HCT116 (cell line): ENCODE measurements around the gene GALR2. TPM values are rescaled to one million over a fixed set of nuclear protein-coding genes. Genes with fewer than 3 reads are reported as not detected.

Experiments used
- ATAC-seq: fragments of 200-7000 bp; cut with Tn5 transposase; 2 replicates; pipeline ENCODE4 v1.9.1; 2020; ENCODE audit warnings: mild to moderate bottlenecking, moderate library complexity
- BruUV-seq: library from RNA; stranded (reverse); fragments of 400-500 nt; replicated peaks from 2 replicates; lab custom pipeline; 2021; lab: Mats Ljungman, UMichigan
- CTCF ChIA-PET: fragments of 300-600 bp; sonication (Branson Sonifier 250); formaldehyde crosslinking; loops from one replicate; lab custom pipeline; 2021; ENCODE audit warnings: antibody characterized with exemption; lab: Charles Lee
- POLR2A ChIA-PET: fragments of 300-600, 350-600 bp; sonication (Branson Sonifier 250); formaldehyde crosslinking; loops from one replicate; lab custom pipeline; 2021; ENCODE audit warnings: antibody characterized with exemption; lab: Charles Lee
- RAD21 ChIA-PET, 2 experiments: fragments of 300-600 bp; sonication (Branson Sonifier 250); formaldehyde crosslinking; loops; one replicate each; lab custom pipeline; 2023; ENCODE audit warnings: low total read pairs in 2 of 2; ENCODE audit not compliant: uncharacterized antibody in 2 of 2, unreplicated experiment in 2 of 2, low non-redundant PET in 1 of 2; lab: Charles Lee
- DNase-seq: peaks from one replicate; pipeline ENCODE4 v3.0.0-alpha.2; 2010; ENCODE audit warnings: low read depth, low spot score
- H2AFZ ChIP-seq: fragments of 200-600 bp; shearing (Covaris generic), sonication (generic); 2 replicates; pipeline ENCODE4 v1.6.1; 2017; ENCODE audit warnings: low read depth, mixed run types, mixed read lengths, antibody characterized with exemption, low read length; ENCODE audit not compliant: poor library complexity, severe bottlenecking
- H3K27ac ChIP-seq: 2 replicates; pipeline ENCODE4 v1.5.1; 2012; ENCODE audit warnings: low read depth, low read length
- H3K27me3 ChIP-seq: fragments of 200-600 bp; sonication (generic); 2 replicates; pipeline ENCODE4 v1.6.1; 2016; ENCODE audit warnings: mixed run types, low read length, mixed read lengths; ENCODE audit not compliant: insufficient read depth
- H3K36me3 ChIP-seq, 2 experiments: fragments of 200-500 bp in 1 of 2; fragments of 200-600 bp in 1 of 2; sonication (Bioruptor generic) in 1 of 2; sonication (generic) in 1 of 2; 2 replicates each; pipeline versions ENCODE4 v1.5.1 to v1.6.1; 2014 to 2016; ENCODE audit warnings: low read length in 2 of 2, inconsistent platforms in 1 of 2, mixed read lengths in 1 of 2, mixed run types in 1 of 2; ENCODE audit not compliant: insufficient read depth in 2 of 2, control insufficient read depth in 1 of 2
- H3K4me1 ChIP-seq, 2 experiments: fragments of 200-600 bp in 1 of 2; sonication (generic) in 1 of 2; 2 replicates each; pipeline versions ENCODE4 v1.5.1 to v1.6.1; 2012 to 2017; ENCODE audit warnings: low read length in 2 of 2, inconsistent platforms in 1 of 2, mild to moderate bottlenecking in 1 of 2, mixed read lengths in 1 of 2, mixed run types in 1 of 2, moderate library complexity in 1 of 2; ENCODE audit not compliant: insufficient read depth in 2 of 2, control insufficient read depth in 1 of 2
- H3K4me2 ChIP-seq: fragments of 200-600 bp; sonication (generic); 2 replicates; pipeline ENCODE4 v1.6.1; 2017; ENCODE audit warnings: mixed run types, low read length, mixed read lengths
- H3K4me3 ChIP-seq, 2 experiments: fragments of 200-600 bp in 1 of 2; sonication (generic) in 1 of 2; replicated peaks in 1 of 2; 2 replicates each; pipeline ENCODE4 v1.5.1; 2011 to 2016; ENCODE audit warnings: low read length in 2 of 2, control low read depth in 1 of 2, low read depth in 1 of 2, mild to moderate bottlenecking in 1 of 2, mixed read lengths in 1 of 2, mixed run types in 1 of 2
- H3K79me2 ChIP-seq: fragments of 200-600 bp; sonication (generic); 2 replicates; pipeline ENCODE4 v1.6.1; 2017; ENCODE audit warnings: mild to moderate bottlenecking, mixed run types, low read length, moderate library complexity, mixed read lengths; ENCODE audit not compliant: insufficient read depth
- H3K9ac ChIP-seq: fragments of 200-600 bp; sonication (generic); 2 replicates; pipeline ENCODE4 v1.6.1; 2016; ENCODE audit warnings: low read length, mixed read lengths
- H3K9me2 ChIP-seq: fragments of 200-600 bp; sonication (generic), shearing (Covaris generic); 2 replicates; pipeline ENCODE4 v1.6.1; 2017; ENCODE audit warnings: mixed run types, mild to moderate bottlenecking, moderate library complexity; ENCODE audit not compliant: insufficient read depth
- H3K9me3 ChIP-seq, 2 experiments: fragments of 200-500 bp in 1 of 2; fragments of 200-600 bp in 1 of 2; sonication (Bioruptor generic) in 1 of 2; sonication (generic) in 1 of 2; 2 replicates each; pipeline ENCODE4 v1.6.1; 2014 to 2017; ENCODE audit warnings: low read length in 2 of 2, mixed read lengths in 2 of 2, inconsistent platforms in 1 of 2, low read depth in 1 of 2, mild to moderate bottlenecking in 1 of 2, mixed run types in 1 of 2, moderate library complexity in 1 of 2; ENCODE audit not compliant: control insufficient read depth in 1 of 2, insufficient read depth in 1 of 2
- H4K20me1 ChIP-seq: fragments of 200-600 bp; sonication (generic), shearing (Covaris generic); 2 replicates; pipeline ENCODE4 v1.6.1; 2017; ENCODE audit warnings: mixed run types, mild to moderate bottlenecking, moderate library complexity; ENCODE audit not compliant: insufficient read depth
- CBX3 ChIP-seq: IDR thresholded peaks from 2 replicates; pipeline ENCODE4 v1.6.1; 2012; ENCODE audit warnings: low read depth
- CEBPB ChIP-seq: IDR thresholded peaks from 2 replicates; pipeline ENCODE4 v1.6.1; 2012; ENCODE audit warnings: low read depth
- EZH2 ChIP-seq: fragments of 200-600 bp; sonication (generic); IDR thresholded peaks from 2 replicates; pipeline ENCODE4 v1.6.1; 2017; ENCODE audit warnings: antibody characterized with exemption, mixed run types
- EZH2phosphoT487 ChIP-seq: fragments of 200-600 bp; IDR thresholded peaks from 2 replicates; pipeline ENCODE4 v1.6.1; 2018; ENCODE audit warnings: antibody characterized with exemption, borderline replicate concordance
- POLR2A ChIP-seq: IDR thresholded peaks from 2 replicates; pipeline ENCODE4 v1.7.0; 2011; ENCODE audit warnings: borderline replicate concordance; ENCODE audit not compliant: insufficient read depth, insufficient read length; ENCODE audit errors: extremely low read depth
- POLR2AphosphoS5 ChIP-seq: IDR thresholded peaks from 2 replicates; pipeline ENCODE4 v1.6.1; 2011; ENCODE audit warnings: mild to moderate bottlenecking, low read depth, low read length, moderate library complexity
- RAD21 ChIP-seq: IDR thresholded peaks from 2 replicates; pipeline ENCODE4 v1.6.1; 2012; ENCODE audit warnings: low read depth, mild to moderate bottlenecking
- ZNF274 ChIP-seq: fragments of 200-500 bp; sonication (Bioruptor generic); IDR thresholded peaks from 2 replicates; pipeline ENCODE4 v1.6.1; 2014; ENCODE audit warnings: mild to moderate bottlenecking, low read depth, low read length, inconsistent platforms
- intact Hi-C: fragments of 100-400 bp; cut with micrococcal nuclease; formaldehyde crosslinking; loops from 2 replicates; pipeline ENCODE4 v1.10.0; 2022
- total RNA-seq: library from RNA; stranded (reverse); gene quantifications from one replicate; pipeline ENCODE4 v1.2.1, GENCODE V29; 2021; ENCODE audit not compliant: unreplicated experiment
- TF ChIP-seq, protein P1 (sequence below): IDR thresholded peaks from 2 replicates; pipeline ENCODE4 v1.6.1; 2011; ENCODE audit warnings: mild to moderate bottlenecking, low read length, moderate library complexity; ENCODE audit not compliant: insufficient replicate concordance; ENCODE audit errors: extremely low read depth
- TF ChIP-seq, protein P2 (sequence below), 3 experiments: fragments of 200-600 bp in 1 of 3; sonication (generic) in 1 of 3; IDR thresholded peaks in 2 of 3; conservative IDR thresholded peaks in 1 of 3; 2 replicates each; pipeline ENCODE4 v1.5.1; 2012 to 2017; ENCODE audit warnings: low read depth in 2 of 3, low read length in 2 of 3, antibody characterized with exemption in 1 of 3, borderline replicate concordance in 1 of 3, control low read depth in 1 of 3, mild to moderate bottlenecking in 1 of 3, mixed read lengths in 1 of 3, mixed run types in 1 of 3, moderate library complexity in 1 of 3; ENCODE audit not compliant: insufficient read depth in 1 of 3

The GALR2 gene
- total RNA-seq, 1 experiment from 2014 or later, result 0.27 TPM

DNA sequence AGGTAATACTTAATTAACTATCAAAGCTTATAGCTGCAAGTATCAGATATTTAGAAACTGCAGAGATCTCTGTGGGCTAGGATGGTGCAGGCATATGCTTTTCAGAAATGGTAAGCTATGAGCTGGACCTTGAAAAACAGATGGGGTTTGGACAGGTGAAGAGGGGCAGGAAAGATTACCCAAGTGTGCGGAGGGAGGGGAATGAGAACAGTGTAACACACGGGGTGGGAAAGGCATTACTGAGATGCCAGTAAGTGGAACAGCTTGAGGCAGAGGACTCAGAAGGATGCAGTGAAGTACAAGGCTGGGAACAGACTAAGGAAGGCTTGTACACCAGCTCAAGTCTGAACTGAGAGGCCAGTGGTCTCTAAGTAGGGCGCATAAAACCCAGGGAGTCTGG, 25.3 kb upstream of the GALR2 start:
- no peak for ATAC-seq
- no TSS peak for BruUV-seq
- DNase-seq, result no peak
- Histone ChIP-seq H3K9me3 (no peaks in the 10 kb centered on the region), H3K4me2 (no peak overlapping the region)
- intact Hi-C loops, result no loop called here
- TF ChIP-seq CEBPB (no peak), ZNF274 (no peak), RAD21 (no peak), POLR2AphosphoS5 (no peak), POLR2A (no peak), EZH2 (no peak), CBX3 (no peak), EZH2phosphoT487 (no peak)
- TF ChIP-seq, protein P1, sequence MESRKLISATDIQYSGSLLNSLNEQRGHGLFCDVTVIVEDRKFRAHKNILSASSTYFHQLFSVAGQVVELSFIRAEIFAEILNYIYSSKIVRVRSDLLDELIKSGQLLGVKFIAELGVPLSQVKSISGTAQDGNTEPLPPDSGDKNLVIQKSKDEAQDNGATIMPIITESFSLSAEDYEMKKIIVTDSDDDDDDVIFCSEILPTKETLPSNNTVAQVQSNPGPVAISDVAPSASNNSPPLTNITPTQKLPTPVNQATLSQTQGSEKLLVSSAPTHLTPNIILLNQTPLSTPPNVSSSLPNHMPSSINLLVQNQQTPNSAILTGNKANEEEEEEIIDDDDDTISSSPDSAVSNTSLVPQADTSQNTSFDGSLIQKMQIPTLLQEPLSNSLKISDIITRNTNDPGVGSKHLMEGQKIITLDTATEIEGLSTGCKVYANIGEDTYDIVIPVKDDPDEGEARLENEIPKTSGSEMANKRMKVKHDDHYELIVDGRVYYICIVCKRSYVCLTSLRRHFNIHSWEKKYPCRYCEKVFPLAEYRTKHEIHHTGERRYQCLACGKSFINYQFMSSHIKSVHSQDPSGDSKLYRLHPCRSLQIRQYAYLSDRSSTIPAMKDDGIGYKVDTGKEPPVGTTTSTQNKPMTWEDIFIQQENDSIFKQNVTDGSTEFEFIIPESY, result no peak
- TF ChIP-seq, protein P2, sequence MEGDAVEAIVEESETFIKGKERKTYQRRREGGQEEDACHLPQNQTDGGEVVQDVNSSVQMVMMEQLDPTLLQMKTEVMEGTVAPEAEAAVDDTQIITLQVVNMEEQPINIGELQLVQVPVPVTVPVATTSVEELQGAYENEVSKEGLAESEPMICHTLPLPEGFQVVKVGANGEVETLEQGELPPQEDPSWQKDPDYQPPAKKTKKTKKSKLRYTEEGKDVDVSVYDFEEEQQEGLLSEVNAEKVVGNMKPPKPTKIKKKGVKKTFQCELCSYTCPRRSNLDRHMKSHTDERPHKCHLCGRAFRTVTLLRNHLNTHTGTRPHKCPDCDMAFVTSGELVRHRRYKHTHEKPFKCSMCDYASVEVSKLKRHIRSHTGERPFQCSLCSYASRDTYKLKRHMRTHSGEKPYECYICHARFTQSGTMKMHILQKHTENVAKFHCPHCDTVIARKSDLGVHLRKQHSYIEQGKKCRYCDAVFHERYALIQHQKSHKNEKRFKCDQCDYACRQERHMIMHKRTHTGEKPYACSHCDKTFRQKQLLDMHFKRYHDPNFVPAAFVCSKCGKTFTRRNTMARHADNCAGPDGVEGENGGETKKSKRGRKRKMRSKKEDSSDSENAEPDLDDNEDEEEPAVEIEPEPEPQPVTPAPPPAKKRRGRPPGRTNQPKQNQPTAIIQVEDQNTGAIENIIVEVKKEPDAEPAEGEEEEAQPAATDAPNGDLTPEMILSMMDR (IDR thresholded peaks at IDR 0.05 in 2 of 3, conservative IDR thresholded peaks at IDR 0.05 in 1 of 3; ENCODE audit: borderline replicate concordance in 1 of 3, insufficient read depth in 1 of 3, low read depth in 2 of 3, low read length in 2 of 3), result no peak
- TF ChIP-seq, all 23 proteins: peak for 0
- ChIA-PET POLR2A (no interaction called here), CTCF (no interaction called here), RAD21 (no interaction called here)
- Histone ChIP-seq H3K9me2 (no peaks in the 10 kb centered on the region), H3K27ac (no peak overlapping the region), H3K4me1 (peaks cover 29% of the 10 kb centered on the region in 2 experiments), H3K27me3 (no peaks in the 10 kb centered on the region), H3K79me2 (peaks cover 38% of the 10 kb centered on the region), H3K4me3 (no peak overlapping the region), H3K36me3 (peaks cover 64 to 73% of the 10 kb centered on the region in 2 experiments), H3K9ac (no peak overlapping the region), H4K20me1 (no peaks in the 10 kb centered on the region), H2AFZ (no peak overlapping the region)
